Measurements from ENCODE around the gene NOVA2.

- TF ChIP-seq CTCF (IDR thresholded peaks at IDR 0.05; ENCODE audit: low read length): no peak
- TF ChIP-seq EZH2 (IDR thresholded peaks at IDR 0.05; ENCODE audit: borderline replicate concordance, low read length): no peak
These were observed 73.6 kb downstream of the NOVA2 start for GRCh38 chr19:45899919-45900589.

Measured in OCI-LY1 (cell line).